ENCODE measurements around the gene MDN1.
A peak's percentile ranks its signal among the peaks of the same experiment; 100 is the strongest.

MDN1 gene

GRCh38 chr6:89775150-89775549 is 44.4 kb downstream of the MDN1 start:
- peaks cover 90% of the 10 kb centered on the region for H3K36me3 Mint-ChIP-seq (ENCODE audit: low read depth)
- H3K27me3 Mint-ChIP-seq (ENCODE audit: low read depth, poor library complexity), result no peaks in the 10 kb centered on the region
- no peak for DNase-seq
- no peaks in the 10 kb centered on the region for H3K4me1 Mint-ChIP-seq
- H3K4me3 Mint-ChIP-seq, result no peak overlapping the region
- no peak overlapping the region for H3K27ac Mint-ChIP-seq
- H3K9me3 Mint-ChIP-seq, result no peaks in the 10 kb centered on the region
- TF ChIP-seq CTCF (IDR thresholded peaks at IDR 0.05), result no peak

GRCh38 chr6:89769572-89769971 is 50.0 kb downstream of the MDN1 start:
- no peaks in the 10 kb centered on the region for H3K9me3 Mint-ChIP-seq
- H3K36me3 Mint-ChIP-seq (ENCODE audit: low read depth), result peaks cover 61% of the 10 kb centered on the region
- DNase-seq, result no peak
- TF ChIP-seq CTCF (IDR thresholded peaks at IDR 0.05), result no peak
- H3K4me1 Mint-ChIP-seq, result no peaks in the 10 kb centered on the region
- no peaks in the 10 kb centered on the region for H3K27me3 Mint-ChIP-seq (ENCODE audit: low read depth, poor library complexity)
- H3K27ac Mint-ChIP-seq, result peak overlapping the region; percentile 50
- H3K4me3 Mint-ChIP-seq, result no peak overlapping the region

- Mint-ChIP-seq H3K27ac (no peak overlapping the region), H3K4me1 (no peaks in the 10 kb centered on the region), H3K27me3 (ENCODE audit: low read depth, poor library complexity) (no peaks in the 10 kb centered on the region), H3K36me3 (ENCODE audit: low read depth) (peaks cover 59% of the 10 kb centered on the region), H3K9me3 (no peaks in the 10 kb centered on the region), H3K4me3 (no peak overlapping the region)
- DNase-seq, result no peak
- TF ChIP-seq CTCF (IDR thresholded peaks at IDR 0.05), result no peak
Observed at GRCh38 chr6:89768324-89768723, 51.3 kb downstream of the MDN1 start.

GRCh38 chr6:89763550-89763949 is 56.0 kb downstream of the MDN1 start:
- DNase-seq, result no peak
- H3K36me3 Mint-ChIP-seq (ENCODE audit: low read depth), result peaks cover 56% of the 10 kb centered on the region
- H3K9me3 Mint-ChIP-seq, result no peaks in the 10 kb centered on the region
- TF ChIP-seq CTCF (IDR thresholded peaks at IDR 0.05), result no peak
- no peaks in the 10 kb centered on the region for H3K4me1 Mint-ChIP-seq
- H3K4me3 Mint-ChIP-seq, result no peak overlapping the region
- H3K27me3 Mint-ChIP-seq (ENCODE audit: low read depth, poor library complexity), result no peaks in the 10 kb centered on the region
- no peak overlapping the region for H3K27ac Mint-ChIP-seq

GRCh38 chr6:89758830-89759229 is 60.8 kb downstream of the MDN1 start:
- Mint-ChIP-seq H3K9me3 (no peaks in the 10 kb centered on the region), H3K27ac (no peak overlapping the region), H3K36me3 (ENCODE audit: low read depth) (peaks cover 65% of the 10 kb centered on the region), H3K4me3 (no peak overlapping the region), H3K4me1 (no peaks in the 10 kb centered on the region), H3K27me3 (ENCODE audit: low read depth, poor library complexity) (no peaks in the 10 kb centered on the region)
- TF ChIP-seq CTCF (IDR thresholded peaks at IDR 0.05), result no peak
- no peak for DNase-seq

- Mint-ChIP-seq H3K4me1 (no peaks in the 10 kb centered on the region), H3K36me3 (ENCODE audit: low read depth) (peaks cover 65% of the 10 kb centered on the region), H3K27ac (no peak overlapping the region), H3K27me3 (ENCODE audit: low read depth, poor library complexity) (no peaks in the 10 kb centered on the region), H3K4me3 (no peak overlapping the region), H3K9me3 (no peaks in the 10 kb centered on the region)
- DNase-seq, result no peak
- TF ChIP-seq CTCF (IDR thresholded peaks at IDR 0.05), result no peak
Observed at GRCh38 chr6:89750338-89750737, 69.3 kb downstream of the MDN1 start.
